GM10266 (cell line): ENCODE data around the gene SMIM38.

ENCODE experiments used
- DNase-seq: peaks from one replicate; pipeline ENCODE4 v3.0.0; 2012; ENCODE audit errors: extremely low spot score
- TF ChIP-seq, protein P1 (sequence below): IDR thresholded peaks from 2 replicates; pipeline ENCODE4 v1.5.1; 2012; ENCODE audit warnings: mild to moderate bottlenecking, low read depth; ENCODE audit not compliant: control insufficient read depth, insufficient read depth; ENCODE audit errors: missing control alignments

The SMIM38 gene

DNA sequence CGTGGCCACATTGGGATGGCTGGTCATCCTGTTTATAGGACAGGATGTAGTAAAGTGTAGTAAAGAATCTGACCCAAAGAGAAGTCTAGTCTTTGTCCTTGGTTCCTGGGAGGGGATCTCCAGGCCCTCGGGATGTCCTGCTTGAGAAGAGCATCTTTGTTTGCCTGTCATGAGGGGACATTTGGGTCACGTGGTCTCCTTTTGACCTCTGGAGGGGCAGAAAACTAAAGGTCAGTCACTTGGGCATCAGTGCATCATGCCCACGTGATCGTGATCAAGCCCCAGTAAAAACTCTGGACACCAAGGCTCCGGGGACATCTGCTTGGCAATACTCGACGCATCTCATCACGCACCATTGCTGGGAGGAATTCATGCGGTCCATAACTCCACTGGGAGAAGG is 9.1 kb downstream of the SMIM38 start:
- DNase-seq = no peak
- TF ChIP-seq, protein P1, sequence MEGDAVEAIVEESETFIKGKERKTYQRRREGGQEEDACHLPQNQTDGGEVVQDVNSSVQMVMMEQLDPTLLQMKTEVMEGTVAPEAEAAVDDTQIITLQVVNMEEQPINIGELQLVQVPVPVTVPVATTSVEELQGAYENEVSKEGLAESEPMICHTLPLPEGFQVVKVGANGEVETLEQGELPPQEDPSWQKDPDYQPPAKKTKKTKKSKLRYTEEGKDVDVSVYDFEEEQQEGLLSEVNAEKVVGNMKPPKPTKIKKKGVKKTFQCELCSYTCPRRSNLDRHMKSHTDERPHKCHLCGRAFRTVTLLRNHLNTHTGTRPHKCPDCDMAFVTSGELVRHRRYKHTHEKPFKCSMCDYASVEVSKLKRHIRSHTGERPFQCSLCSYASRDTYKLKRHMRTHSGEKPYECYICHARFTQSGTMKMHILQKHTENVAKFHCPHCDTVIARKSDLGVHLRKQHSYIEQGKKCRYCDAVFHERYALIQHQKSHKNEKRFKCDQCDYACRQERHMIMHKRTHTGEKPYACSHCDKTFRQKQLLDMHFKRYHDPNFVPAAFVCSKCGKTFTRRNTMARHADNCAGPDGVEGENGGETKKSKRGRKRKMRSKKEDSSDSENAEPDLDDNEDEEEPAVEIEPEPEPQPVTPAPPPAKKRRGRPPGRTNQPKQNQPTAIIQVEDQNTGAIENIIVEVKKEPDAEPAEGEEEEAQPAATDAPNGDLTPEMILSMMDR = no peak

DNA sequence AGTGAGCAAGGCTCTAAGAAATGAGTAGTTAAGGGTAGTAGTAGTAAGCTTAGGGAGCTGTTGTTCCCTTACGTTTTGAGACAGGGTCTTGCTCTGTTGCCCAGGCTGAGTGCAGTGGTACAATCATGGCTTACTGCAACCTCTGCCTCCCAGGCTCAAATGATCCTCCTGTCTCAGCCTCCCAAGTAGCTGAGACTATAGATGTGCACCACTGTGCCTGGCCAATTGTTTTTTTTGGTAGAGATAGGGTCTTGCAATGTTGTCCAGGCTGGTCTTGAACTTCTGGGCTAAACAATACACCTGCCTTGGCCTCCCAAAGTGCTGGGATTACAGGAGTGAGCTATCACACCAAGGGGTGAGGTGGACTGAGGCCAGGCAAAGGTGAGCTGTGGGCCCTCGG is 10.0 kb downstream of the SMIM38 start:
- TF ChIP-seq, protein P1 = no peak
- no peak for DNase-seq

DNA sequence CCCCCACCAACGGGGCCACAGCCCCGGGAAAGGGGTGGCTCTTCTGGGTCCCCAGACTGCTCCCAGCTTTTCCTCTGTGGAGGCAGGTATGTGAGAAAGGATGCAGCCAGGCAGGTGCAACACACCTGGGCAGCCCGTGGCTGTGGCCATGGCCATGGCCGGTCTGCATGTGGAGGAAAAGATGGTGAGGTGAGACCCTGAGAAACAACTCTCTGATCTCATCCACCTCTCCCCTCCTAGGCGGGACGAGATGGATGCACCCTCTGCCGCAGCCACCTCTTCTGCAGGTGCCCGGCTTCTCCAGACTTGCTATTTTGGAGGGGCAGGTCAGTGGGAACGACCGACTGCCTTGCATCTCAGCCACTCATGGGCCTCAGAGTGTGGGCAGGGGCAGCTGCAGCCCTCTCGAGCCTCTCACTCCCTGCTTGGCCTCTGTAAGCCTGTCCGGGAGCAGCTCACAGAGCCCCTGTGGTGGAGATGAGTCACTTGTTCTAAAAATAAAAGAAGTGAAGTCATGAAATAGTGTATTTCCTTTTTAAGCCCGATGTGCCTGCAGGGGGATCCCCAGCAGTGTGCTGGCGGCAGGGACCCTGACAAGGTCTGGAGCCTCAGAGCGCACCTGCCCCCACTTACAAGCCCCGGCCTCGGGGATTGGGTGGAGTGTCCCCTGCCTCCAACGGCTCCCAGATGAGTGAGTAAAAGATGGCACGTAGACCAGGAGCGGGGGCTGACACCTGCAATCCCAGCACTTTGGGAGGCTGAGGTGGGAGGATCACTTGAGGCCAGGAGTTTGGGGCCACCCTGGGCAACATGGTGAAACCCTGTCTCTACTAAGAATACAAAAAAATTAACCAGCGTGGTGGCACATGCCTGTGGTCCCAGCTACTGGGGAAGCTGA is 10.7 kb downstream of the SMIM38 start:
- TF ChIP-seq, protein P1 = no peak
- DNase-seq = peak; percentile 89

DNA sequence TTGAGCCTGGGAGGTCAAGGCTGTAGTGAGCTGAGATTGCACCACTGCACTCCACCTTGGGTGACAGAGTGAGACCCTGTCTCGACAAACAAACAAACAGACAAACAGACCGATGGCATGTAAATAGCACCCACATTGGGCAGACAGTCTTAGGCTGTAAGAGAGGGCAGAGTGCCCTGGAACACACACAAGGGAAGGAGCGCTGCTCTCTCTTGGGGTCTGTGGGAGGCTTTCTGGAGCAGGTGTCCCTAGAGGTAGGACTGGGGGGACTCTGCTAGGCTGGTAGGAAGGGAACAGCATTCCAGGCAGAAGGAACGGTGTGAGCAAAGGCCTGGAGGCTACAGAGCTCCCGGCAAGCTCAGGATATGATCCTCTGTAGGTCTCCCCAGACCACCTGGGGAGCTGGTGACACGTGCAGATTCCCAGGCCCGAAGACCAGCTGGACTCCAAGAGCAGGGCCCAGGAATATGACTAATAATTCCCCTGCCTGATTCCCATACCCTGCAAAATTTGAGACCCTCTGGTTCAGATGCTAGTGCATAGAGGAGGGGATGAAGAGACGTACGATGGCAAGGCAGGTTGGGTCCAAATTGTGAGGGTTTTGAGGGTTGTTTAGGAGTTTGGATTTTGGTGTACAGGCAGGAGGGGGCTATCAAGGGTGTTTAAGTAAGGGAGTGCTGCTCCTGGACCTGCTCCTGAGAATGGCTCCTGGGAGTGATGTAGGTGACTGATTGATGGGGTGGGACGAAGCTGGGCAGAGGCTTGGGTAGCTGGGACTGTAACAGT is 11.6 kb downstream of the SMIM38 start:
- DNase-seq = no peak
- TF ChIP-seq, protein P1 = no peak

DNA sequence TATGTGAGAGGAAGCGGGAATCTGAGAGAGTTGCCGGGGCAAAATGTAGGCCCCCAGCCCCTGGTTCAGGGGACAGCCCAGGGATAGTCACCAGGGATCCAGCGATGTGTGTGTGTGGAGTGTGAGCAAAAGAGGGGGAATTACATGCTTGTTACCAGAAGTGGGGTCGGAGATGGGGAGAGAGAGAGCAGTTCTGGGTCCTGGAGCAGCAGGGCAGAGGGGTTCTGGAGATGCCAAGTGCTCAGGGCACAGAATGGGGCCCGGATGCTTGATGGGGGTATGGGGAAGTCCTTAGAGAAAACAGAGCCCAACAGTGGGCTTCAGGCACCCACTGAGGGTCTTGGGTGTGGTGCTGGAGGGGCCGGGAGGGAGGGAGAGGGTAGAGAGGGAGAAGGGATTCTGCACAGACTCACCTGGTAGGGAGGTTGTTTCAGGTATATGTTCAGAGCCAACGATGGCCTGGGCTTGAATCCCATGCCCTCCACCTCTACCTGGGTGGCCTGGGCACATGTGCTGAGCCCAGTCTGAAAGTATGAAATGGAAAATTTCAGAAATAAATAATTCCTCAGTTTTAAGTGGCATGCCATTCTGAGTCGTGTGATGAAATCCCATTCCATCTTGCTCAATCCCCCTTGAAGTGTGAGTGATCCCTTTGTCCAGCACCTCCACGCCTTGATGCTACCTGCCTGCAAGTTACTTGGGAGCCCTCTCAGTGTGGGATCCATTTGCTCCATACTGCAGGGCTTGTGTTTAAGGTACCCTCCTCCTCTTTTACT is 12.4 kb downstream of the SMIM38 start:
- TF ChIP-seq, protein P1 = no peak

DNA sequence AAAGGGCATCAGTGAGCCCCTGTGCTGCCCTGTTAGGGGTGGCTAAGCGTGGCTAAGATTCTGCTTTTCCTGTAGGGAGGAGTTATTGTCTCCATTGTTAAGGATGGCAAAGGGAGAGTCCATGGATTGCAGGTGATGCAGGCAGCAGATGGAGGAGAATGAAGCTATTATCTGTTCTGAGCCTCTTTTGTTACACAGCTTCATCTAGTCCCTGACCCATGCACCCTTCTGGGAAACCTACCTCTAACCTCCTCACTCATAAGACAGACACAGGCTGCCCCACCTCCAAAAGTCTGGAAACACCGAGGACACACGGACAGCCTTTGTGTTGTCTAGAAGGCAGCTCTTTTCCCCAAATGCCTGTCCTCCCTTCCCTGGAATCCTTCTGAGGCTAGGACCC is 13.7 kb downstream of the SMIM38 start:
- TF ChIP-seq, protein P1 = no peak
- no peak for DNase-seq

More for the DNA sequence above, 12.4 kb downstream of the SMIM38 start:
- no peak for DNase-seq

DNA sequence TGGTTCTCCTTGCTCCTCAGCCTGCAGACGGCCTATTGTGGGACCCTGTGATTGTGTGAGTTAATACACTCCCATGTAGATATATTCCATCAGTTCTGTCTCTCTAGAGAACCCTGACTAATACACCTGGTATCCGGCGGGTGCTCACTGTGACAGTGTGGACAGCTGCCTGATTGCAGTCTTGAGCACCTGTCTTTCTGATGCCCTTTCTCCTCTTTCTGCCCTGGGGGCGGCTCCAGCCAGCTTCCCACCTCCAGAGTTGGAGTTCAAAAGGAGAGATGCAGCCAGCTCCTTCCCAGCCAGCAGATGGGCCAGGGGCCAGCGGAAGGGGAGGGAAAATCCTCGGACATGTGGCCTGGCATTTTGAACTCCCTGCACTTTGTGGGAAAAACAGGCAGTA is 15.0 kb downstream of the SMIM38 start:
- TF ChIP-seq, protein P1 = no peak
- DNase-seq = no peak
